Stimulated activated naive CD8-positive, alpha-beta T cell treated with anti-CD3 and anti-CD28 coated beads, Interleukin-15, Interleukin-2, amounts not matched to agents 100 ng/mL and 50 ng/mL, for 24 hours (primary cell): ENCODE measurements around the gene SPHK1.
"Not testable (repeated sequence)": the region's sequence is repeated elsewhere in the genome, so short reads cannot be mapped to it uniquely, and the experiment has no call there.

Experiments used
- H3K27ac Mint-ChIP-seq: one replicate; pipeline ENCODE4 v1.8.0; 2021; ENCODE audit warnings: mild to moderate bottlenecking, mixed read lengths
- H3K27me3 Mint-ChIP-seq: one replicate; pipeline ENCODE4 v1.8.0; 2021; ENCODE audit warnings: mixed read lengths
- H3K36me3 Mint-ChIP-seq: one replicate; pipeline ENCODE4 v1.8.0; 2021; ENCODE audit warnings: low read depth, mixed read lengths
- H3K4me1 Mint-ChIP-seq: one replicate; pipeline ENCODE4 v1.8.0; 2021; ENCODE audit warnings: low read depth, mixed read lengths
- H3K4me3 Mint-ChIP-seq: one replicate; pipeline ENCODE4 v1.8.0; 2021; ENCODE audit warnings: mild to moderate bottlenecking, mixed read lengths
- H3K9me3 Mint-ChIP-seq: one replicate; pipeline ENCODE4 v1.8.0; 2021; ENCODE audit warnings: mixed read lengths

Gene SPHK1

GRCh38 chr17:76354747-76355310, 29.6 kb upstream of the SPHK1 start:
- Mint-ChIP-seq H3K27ac (peak overlapping the region; percentile 49), H3K9me3 (no peaks in the 10 kb centered on the region), H3K4me1 (peaks cover 24% of the 10 kb centered on the region), H3K27me3 (no peaks in the 10 kb centered on the region), H3K36me3 (peaks cover 5% of the 10 kb centered on the region), H3K4me3 (peak overlapping the region; percentile 95)

GRCh38 chr17:76356803-76357456, 27.5 kb upstream of the SPHK1 start:
- no peak overlapping the region for H3K27ac Mint-ChIP-seq
- H3K27me3 Mint-ChIP-seq, result peaks cover 3% of the 10 kb centered on the region
- no peaks in the 10 kb centered on the region for H3K9me3 Mint-ChIP-seq
- H3K36me3 Mint-ChIP-seq, result peaks cover under 1% of the 10 kb centered on the region
- peaks cover 20% of the 10 kb centered on the region for H3K4me1 Mint-ChIP-seq
- no peak overlapping the region for H3K4me3 Mint-ChIP-seq

- Mint-ChIP-seq H3K27ac (no peak overlapping the region), H3K9me3 (no peaks in the 10 kb centered on the region), H3K4me3 (no peak overlapping the region), H3K27me3 (peaks cover 3% of the 10 kb centered on the region), H3K4me1 (peaks cover 15% of the 10 kb centered on the region), H3K36me3 (no peaks in the 10 kb centered on the region)
These were observed 26.7 kb upstream of the SPHK1 start for GRCh38 chr17:76357597-76358158.

GRCh38 chr17:76359375-76359774, 25.0 kb upstream of the SPHK1 start:
- no peaks in the 10 kb centered on the region for H3K36me3 Mint-ChIP-seq

GRCh38 chr17:76359776-76360175, 24.6 kb upstream of the SPHK1 start:
- H3K27ac Mint-ChIP-seq, H3K27me3 Mint-ChIP-seq, H3K4me3 Mint-ChIP-seq, H3K9me3 Mint-ChIP-seq, H3K36me3 Mint-ChIP-seq, H3K4me1 Mint-ChIP-seq: not testable (repeated sequence)

More at GRCh38 chr17:76359375-76359774, 25.0 kb upstream of the SPHK1 start:
- peaks cover 6% of the 10 kb centered on the region for H3K4me1 Mint-ChIP-seq
- no peak overlapping the region for H3K27ac Mint-ChIP-seq
- H3K9me3 Mint-ChIP-seq, result no peaks in the 10 kb centered on the region
- peaks cover 3% of the 10 kb centered on the region for H3K27me3 Mint-ChIP-seq
- no peak overlapping the region for H3K4me3 Mint-ChIP-seq

- H3K4me1 Mint-ChIP-seq, result no peaks in the 10 kb centered on the region
- H3K4me3 Mint-ChIP-seq, result no peak overlapping the region
- H3K27ac Mint-ChIP-seq, result no peak overlapping the region
- no peaks in the 10 kb centered on the region for H3K36me3 Mint-ChIP-seq
- H3K27me3 Mint-ChIP-seq, result peaks cover 3% of the 10 kb centered on the region
- no peaks in the 10 kb centered on the region for H3K9me3 Mint-ChIP-seq
These were observed 23.9 kb upstream of the SPHK1 start for GRCh38 chr17:76360461-76360860.

- Mint-ChIP-seq H3K27me3 (peaks cover 3% of the 10 kb centered on the region), H3K36me3 (no peaks in the 10 kb centered on the region), H3K4me3 (no peak overlapping the region), H3K9me3 (no peaks in the 10 kb centered on the region), H3K4me1 (peaks cover 3% of the 10 kb centered on the region), H3K27ac (no peak overlapping the region)
These were observed 21.1 kb upstream of the SPHK1 start for GRCh38 chr17:76363107-76363842.

GRCh38 chr17:76365256-76365903, 19.0 kb upstream of the SPHK1 start:
- no peaks in the 10 kb centered on the region for H3K9me3 Mint-ChIP-seq

GRCh38 chr17:76366247-76366646, 18.2 kb upstream of the SPHK1 start:
- Mint-ChIP-seq H3K36me3 (no peaks in the 10 kb centered on the region), H3K27ac (no peak overlapping the region), H3K4me3 (no peak overlapping the region), H3K9me3 (no peaks in the 10 kb centered on the region), H3K4me1 (peaks cover 3% of the 10 kb centered on the region), H3K27me3 (peaks cover 3% of the 10 kb centered on the region)

More at GRCh38 chr17:76365256-76365903, 19.0 kb upstream of the SPHK1 start:
- Mint-ChIP-seq H3K36me3 (no peaks in the 10 kb centered on the region), H3K4me3 (no peak overlapping the region), H3K4me1 (peaks cover 3% of the 10 kb centered on the region), H3K27ac (no peak overlapping the region), H3K27me3 (peaks cover 3% of the 10 kb centered on the region)

- H3K27ac Mint-ChIP-seq, result no peak overlapping the region
- peaks cover 10% of the 10 kb centered on the region for H3K4me1 Mint-ChIP-seq
- no peaks in the 10 kb centered on the region for H3K9me3 Mint-ChIP-seq
- H3K4me3 Mint-ChIP-seq, result no peak overlapping the region
- H3K27me3 Mint-ChIP-seq, result no peaks in the 10 kb centered on the region
- no peaks in the 10 kb centered on the region for H3K36me3 Mint-ChIP-seq
These were observed 16.8 kb upstream of the SPHK1 start for GRCh38 chr17:76367642-76368041.

GRCh38 chr17:76368545-76368944, 15.9 kb upstream of the SPHK1 start:
- Mint-ChIP-seq H3K27me3 (no peaks in the 10 kb centered on the region), H3K4me3 (no peak overlapping the region), H3K27ac (no peak overlapping the region), H3K4me1 (peaks cover 10% of the 10 kb centered on the region), H3K36me3 (no peaks in the 10 kb centered on the region), H3K9me3 (no peaks in the 10 kb centered on the region)

- H3K36me3 Mint-ChIP-seq, result no peaks in the 10 kb centered on the region
- no peaks in the 10 kb centered on the region for H3K9me3 Mint-ChIP-seq
- H3K4me1 Mint-ChIP-seq, result peaks cover 10% of the 10 kb centered on the region
- no peak overlapping the region for H3K4me3 Mint-ChIP-seq
- H3K27ac Mint-ChIP-seq, result no peak overlapping the region
- no peaks in the 10 kb centered on the region for H3K27me3 Mint-ChIP-seq
These were observed 15.0 kb upstream of the SPHK1 start for GRCh38 chr17:76369379-76369778.

GRCh38 chr17:76369804-76370203, 14.6 kb upstream of the SPHK1 start:
- Mint-ChIP-seq H3K4me3 (no peak overlapping the region), H3K4me1 (peaks cover 10% of the 10 kb centered on the region), H3K9me3 (no peaks in the 10 kb centered on the region), H3K27me3 (no peaks in the 10 kb centered on the region), H3K27ac (no peak overlapping the region), H3K36me3 (no peaks in the 10 kb centered on the region)

GRCh38 chr17:76370261-76370993, 14.0 kb upstream of the SPHK1 start:
- H3K4me1 Mint-ChIP-seq, result peaks cover 10% of the 10 kb centered on the region
- H3K27ac Mint-ChIP-seq, result no peak overlapping the region
- H3K36me3 Mint-ChIP-seq, result no peaks in the 10 kb centered on the region
- no peaks in the 10 kb centered on the region for H3K9me3 Mint-ChIP-seq
- no peak overlapping the region for H3K4me3 Mint-ChIP-seq
- no peaks in the 10 kb centered on the region for H3K27me3 Mint-ChIP-seq
